GM12865 (cell line): ENCODE results near the gene AICDA.
"Not testable (repeated sequence)": the region's sequence is repeated elsewhere in the genome, so short reads cannot be mapped to it uniquely, and the experiment has no call there.

Experiments
- DNase-seq: peaks from one replicate; pipeline ENCODE4 v3.0.0; 2010; ENCODE audit warnings: low read depth
- H3K4me3 ChIP-seq: 2 replicates; pipeline ENCODE4 v1.5.1; 2011; ENCODE audit warnings: mild to moderate bottlenecking, low read depth, low read length, control low read depth
- TF ChIP-seq, protein P1 (sequence below): IDR thresholded peaks from 2 replicates; pipeline ENCODE4 v1.5.1; 2011; ENCODE audit warnings: low read length, control low read depth, low read depth, inconsistent platforms; ENCODE audit not compliant: insufficient read depth; ENCODE audit errors: missing control alignments

Gene AICDA

GRCh38 chr12:8590842-8591545 is 21.7 kb downstream of the AICDA start:
- peak; percentile 64 for DNase-seq
- TF ChIP-seq, protein P1, sequence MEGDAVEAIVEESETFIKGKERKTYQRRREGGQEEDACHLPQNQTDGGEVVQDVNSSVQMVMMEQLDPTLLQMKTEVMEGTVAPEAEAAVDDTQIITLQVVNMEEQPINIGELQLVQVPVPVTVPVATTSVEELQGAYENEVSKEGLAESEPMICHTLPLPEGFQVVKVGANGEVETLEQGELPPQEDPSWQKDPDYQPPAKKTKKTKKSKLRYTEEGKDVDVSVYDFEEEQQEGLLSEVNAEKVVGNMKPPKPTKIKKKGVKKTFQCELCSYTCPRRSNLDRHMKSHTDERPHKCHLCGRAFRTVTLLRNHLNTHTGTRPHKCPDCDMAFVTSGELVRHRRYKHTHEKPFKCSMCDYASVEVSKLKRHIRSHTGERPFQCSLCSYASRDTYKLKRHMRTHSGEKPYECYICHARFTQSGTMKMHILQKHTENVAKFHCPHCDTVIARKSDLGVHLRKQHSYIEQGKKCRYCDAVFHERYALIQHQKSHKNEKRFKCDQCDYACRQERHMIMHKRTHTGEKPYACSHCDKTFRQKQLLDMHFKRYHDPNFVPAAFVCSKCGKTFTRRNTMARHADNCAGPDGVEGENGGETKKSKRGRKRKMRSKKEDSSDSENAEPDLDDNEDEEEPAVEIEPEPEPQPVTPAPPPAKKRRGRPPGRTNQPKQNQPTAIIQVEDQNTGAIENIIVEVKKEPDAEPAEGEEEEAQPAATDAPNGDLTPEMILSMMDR, result peak; percentile 19
- no peak overlapping the region; the same call in 1 of the 2 replicates for H3K4me3 ChIP-seq

DNA sequence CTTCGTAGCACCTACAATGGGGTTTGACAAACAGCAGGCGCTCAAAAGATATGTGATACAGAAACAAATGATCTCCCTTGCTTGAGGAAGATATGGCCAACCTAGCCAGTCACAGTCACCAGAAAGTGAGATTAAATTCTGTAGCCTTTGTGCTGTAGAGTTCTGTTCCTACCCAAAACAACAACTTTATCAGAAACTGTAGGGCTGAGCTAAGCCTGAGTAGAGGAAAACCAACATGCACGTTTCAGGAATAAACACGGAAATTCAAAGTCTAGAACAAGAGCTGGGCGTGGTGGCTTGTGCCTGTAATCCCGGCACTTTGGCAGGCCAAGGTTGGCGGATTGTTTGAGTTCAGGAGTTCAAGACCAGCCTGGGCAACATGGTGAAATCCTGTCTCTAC is 23.0 kb downstream of the AICDA start:
- no peak for DNase-seq

GRCh38 chr12:8584478-8584877 is 28.2 kb downstream of the AICDA start:
- H3K4me3 ChIP-seq, DNase-seq: not testable (repeated sequence)

More for the DNA sequence above, 23.0 kb downstream of the AICDA start:
- TF ChIP-seq, protein P1, result no peak
- H3K4me3 ChIP-seq, result no peak overlapping the region

DNA sequence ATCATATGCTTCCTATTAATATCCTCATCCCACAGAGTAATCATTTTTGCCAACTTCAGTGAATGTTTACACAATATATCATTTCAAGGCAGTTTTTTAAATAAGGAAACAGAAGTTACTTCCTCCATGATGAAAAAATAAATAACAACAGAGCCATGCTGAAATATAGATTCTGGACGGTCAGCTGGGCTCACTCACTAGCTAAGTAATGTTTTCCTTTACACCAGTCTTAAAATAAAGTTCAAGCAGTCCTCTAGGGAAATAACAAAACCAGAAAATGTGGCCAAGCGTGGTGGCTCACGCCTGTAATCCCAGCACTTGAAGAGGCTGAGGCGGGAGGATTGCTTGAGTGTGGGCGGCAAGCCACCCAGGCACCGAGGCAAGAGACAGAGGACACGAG is 28.7 kb downstream of the AICDA start:
- TF ChIP-seq, protein P1, result no peak
- DNase-seq, result no peak
- no peak overlapping the region for H3K4me3 ChIP-seq

DNA sequence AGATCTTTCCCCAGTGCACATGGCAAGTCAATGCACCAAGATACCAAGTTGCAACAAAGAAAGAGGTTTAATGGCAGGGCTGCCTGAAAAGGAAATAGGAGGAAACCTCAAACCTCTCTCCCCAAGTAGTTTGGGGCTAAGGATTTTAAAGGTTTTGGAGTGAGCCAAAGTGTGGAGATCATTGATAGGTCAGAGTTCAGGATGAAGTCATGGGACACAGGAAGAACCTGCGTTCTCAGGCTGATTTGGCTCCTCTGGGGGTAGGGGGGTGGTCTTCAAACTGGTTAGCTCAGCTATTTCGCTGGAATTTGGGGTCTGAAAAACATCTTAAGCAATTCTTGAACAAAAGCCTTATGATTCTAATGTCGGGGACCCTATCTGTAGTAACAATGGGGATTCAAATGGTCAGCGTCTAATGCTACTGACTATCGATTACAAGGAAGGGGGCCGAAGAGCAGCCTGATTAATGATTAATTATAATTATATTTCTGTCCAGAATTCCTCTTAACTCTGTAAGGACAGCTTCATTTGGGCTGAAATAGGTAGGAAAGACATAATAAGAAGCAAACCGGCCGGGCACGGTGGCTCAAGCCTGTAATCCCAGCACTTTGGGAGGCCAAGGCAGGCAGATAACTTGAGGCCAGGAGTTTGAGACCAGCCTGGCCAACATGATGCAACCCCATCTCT is 31.4 kb downstream of the AICDA start:
- TF ChIP-seq, protein P1, result no peak
- H3K4me3 ChIP-seq, result no peak overlapping the region
- DNase-seq, result no peak

DNA sequence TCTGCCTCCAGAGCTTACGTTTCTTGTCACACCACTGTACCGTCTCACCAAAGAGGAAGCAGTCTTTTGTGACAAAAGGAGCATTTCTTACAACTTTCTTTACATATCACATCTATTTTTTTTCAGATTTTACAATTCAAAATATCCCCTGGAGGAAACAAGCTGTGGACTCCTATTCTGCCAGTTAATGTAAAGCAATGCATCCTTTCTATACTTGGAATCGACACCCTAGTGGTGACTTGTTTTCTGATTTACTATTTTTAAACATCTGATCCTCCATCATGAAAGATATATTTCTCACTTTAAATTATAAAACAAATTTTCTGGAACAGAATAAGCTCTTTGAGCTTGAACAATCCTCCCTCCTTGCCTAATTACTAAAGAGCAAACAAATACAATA is 34.8 kb downstream of the AICDA start:
- no peak overlapping the region for H3K4me3 ChIP-seq
- TF ChIP-seq, protein P1, result no peak
- no peak for DNase-seq

DNA sequence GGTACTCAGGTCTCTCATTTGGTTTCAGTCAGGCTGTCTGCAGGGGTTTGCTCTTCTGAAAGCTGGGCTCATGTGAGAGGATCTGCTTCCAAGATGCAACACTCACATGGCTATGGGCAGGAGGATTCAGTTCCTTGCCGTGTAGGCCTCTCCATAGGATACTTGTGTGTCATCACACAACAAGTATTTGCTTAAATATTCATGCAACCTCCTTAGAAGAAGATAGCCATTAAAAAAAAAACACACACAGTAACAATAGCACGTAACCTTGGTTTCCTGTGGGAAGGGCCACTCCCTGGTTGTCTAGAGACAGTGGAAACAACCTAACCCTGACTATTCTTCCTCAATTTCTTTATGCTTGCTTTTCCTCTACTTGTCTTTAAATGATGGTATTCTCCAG is 40.2 kb downstream of the AICDA start:
- H3K4me3 ChIP-seq, result no peak overlapping the region
- TF ChIP-seq, protein P1, result no peak
- no peak for DNase-seq
